HUES48 (cell line): ENCODE results near the gene MAP6D1.
A peak's percentile ranks its signal among the peaks of the same experiment; 100 is the strongest.

Experiments used
- H3K27ac ChIP-seq: one replicate; pipeline ENCODE4 v1.7.0; 2013; ENCODE audit warnings: low read depth, low read length, inconsistent platforms
- H3K27me3 ChIP-seq: 2 replicates; pipeline ENCODE4 v1.6.1; 2013; ENCODE audit warnings: mild to moderate bottlenecking, low read length; ENCODE audit not compliant: control insufficient read depth, insufficient read depth
- H3K36me3 ChIP-seq: 2 replicates; pipeline ENCODE4 v1.6.1; 2013; ENCODE audit warnings: low read length; ENCODE audit not compliant: control insufficient read depth, insufficient read depth
- H3K4me1 ChIP-seq: 2 replicates; pipeline ENCODE4 v1.6.1; 2013; ENCODE audit warnings: mild to moderate bottlenecking, low read length; ENCODE audit not compliant: control insufficient read depth, insufficient read depth
- H3K4me3 ChIP-seq: 2 replicates; pipeline ENCODE4 v1.5.1; 2013; ENCODE audit warnings: mild to moderate bottlenecking, low read depth, low read length
- H3K9ac ChIP-seq: 2 replicates; pipeline ENCODE4 v1.6.1; 2013; ENCODE audit warnings: mild to moderate bottlenecking, low read depth, low read length, moderate library complexity
- H3K9me3 ChIP-seq: 2 replicates; pipeline ENCODE4 v1.6.1; 2013; ENCODE audit warnings: low read length; ENCODE audit not compliant: control insufficient read depth, insufficient read depth

Gene MAP6D1

DNA sequence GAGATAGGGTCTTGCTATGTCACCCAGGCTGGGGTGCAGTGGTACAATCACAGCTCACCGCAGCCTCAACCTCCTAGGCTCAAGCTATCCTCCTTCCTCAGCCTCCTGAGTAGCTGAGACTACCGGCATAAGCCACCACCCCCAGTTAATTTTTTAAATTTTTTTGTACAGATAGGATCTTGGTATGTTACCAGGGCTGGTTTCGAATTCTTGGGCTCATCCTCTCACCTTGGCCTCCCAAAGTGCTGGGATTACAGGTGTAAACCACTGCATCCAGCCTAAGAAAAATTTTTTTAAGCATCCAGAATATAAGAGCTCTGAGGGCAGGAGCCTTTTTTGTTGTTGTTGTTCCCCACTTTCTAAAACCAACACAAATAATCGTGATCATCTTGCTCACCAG, 14.4 kb upstream of the MAP6D1 start:
- H3K27me3 ChIP-seq, result no peaks in the 10 kb centered on the region
- no peak overlapping the region for H3K9ac ChIP-seq
- H3K9me3 ChIP-seq, result no peaks in the 10 kb centered on the region
- no peaks in the 10 kb centered on the region for H3K4me1 ChIP-seq
- H3K36me3 ChIP-seq, result peaks cover 85% of the 10 kb centered on the region
- no peak overlapping the region for H3K27ac ChIP-seq
- no peak overlapping the region for H3K4me3 ChIP-seq

GRCh38 chr3:183837894-183838293, 12.5 kb upstream of the MAP6D1 start:
- Histone ChIP-seq H3K27me3 (no peaks in the 10 kb centered on the region), H3K36me3 (peaks cover 84% of the 10 kb centered on the region)

DNA sequence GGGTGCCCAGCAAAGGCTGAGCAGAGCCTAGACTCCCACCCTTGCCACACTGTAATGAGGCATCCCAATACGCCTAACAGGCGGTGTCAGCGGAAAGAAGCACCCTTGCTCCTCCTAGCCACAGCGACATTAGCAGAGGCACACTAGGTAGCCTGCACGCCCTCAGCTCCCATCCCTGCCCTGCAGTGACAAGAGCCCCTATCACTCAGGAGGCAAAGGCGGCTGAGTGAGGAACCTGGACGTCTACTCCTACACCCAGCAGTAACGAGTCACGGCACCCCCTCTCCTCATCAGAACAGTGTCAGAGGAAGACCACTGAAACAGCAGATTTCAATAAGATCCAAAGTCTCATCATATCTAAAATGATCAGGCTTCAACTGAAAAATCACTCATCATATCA, 12.0 kb upstream of the MAP6D1 start:
- Histone ChIP-seq H3K4me3 (no peak overlapping the region), H3K4me1 (no peaks in the 10 kb centered on the region), H3K36me3 (peaks cover 85% of the 10 kb centered on the region), H3K9me3 (no peaks in the 10 kb centered on the region), H3K27ac (no peak overlapping the region), H3K9ac (no peak overlapping the region), H3K27me3 (no peaks in the 10 kb centered on the region)

More at GRCh38 chr3:183837894-183838293, 12.5 kb upstream of the MAP6D1 start:
- H3K4me3 ChIP-seq, result no peak overlapping the region
- H3K9ac ChIP-seq, result no peak overlapping the region
- no peak overlapping the region for H3K27ac ChIP-seq
- H3K9me3 ChIP-seq, result no peaks in the 10 kb centered on the region
- no peaks in the 10 kb centered on the region for H3K4me1 ChIP-seq

DNA sequence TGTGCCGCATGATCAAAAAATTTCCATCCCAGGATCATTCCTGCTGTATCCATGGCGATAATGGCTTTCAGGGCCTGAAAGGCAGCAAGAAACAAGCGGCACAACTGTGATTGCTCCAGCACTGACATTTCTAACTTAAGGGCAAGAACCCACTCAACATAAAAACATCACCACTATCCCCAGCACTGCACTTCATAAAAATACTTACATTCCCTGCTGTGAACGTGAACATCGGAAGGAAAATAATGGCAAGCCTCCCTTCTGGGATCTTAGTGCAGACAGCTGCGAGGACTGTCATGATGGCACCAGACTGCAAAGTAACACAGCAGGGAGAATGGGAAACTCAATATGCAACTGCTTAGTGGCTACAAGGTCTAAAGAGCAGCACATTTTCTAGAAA, 8.1 kb upstream of the MAP6D1 start:
- Histone ChIP-seq H3K27ac (no peak overlapping the region), H3K9me3 (no peaks in the 10 kb centered on the region), H3K4me3 (no peak overlapping the region), H3K4me1 (no peaks in the 10 kb centered on the region), H3K36me3 (peaks cover 80% of the 10 kb centered on the region), H3K27me3 (no peaks in the 10 kb centered on the region), H3K9ac (no peak overlapping the region)

GRCh38 chr3:183830187-183830586, 4.8 kb upstream of the MAP6D1 start:
- Histone ChIP-seq H3K9ac (no peak overlapping the region), H3K27ac (no peak overlapping the region), H3K9me3 (no peaks in the 10 kb centered on the region), H3K4me3 (no peak overlapping the region), H3K4me1 (no peaks in the 10 kb centered on the region), H3K36me3 (peaks cover 63% of the 10 kb centered on the region), H3K27me3 (no peaks in the 10 kb centered on the region)

DNA sequence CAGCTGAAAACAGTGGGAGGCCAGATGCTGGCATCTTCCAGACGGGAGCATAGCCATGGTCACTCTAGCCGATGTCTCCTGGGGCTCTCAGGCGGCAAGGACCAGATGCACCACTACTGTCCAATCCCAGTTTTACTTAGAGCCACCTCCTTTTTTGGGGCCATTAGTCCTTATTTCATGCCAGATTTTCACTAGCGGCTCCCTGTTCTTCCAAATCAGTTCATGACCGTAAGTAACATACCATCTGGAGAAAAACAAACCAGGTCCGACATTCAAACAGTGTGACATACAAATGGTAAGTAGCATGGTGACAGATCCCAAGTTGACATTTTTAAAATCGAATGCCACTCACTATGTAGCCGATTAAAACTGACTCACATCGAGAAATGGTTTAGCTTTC, 4.1 kb upstream of the MAP6D1 start:
- Histone ChIP-seq H3K9me3 (no peaks in the 10 kb centered on the region), H3K4me3 (no peak overlapping the region), H3K27me3 (no peaks in the 10 kb centered on the region), H3K9ac (no peak overlapping the region), H3K36me3 (peaks cover 57% of the 10 kb centered on the region), H3K27ac (no peak overlapping the region), H3K4me1 (peaks cover 1% of the 10 kb centered on the region; the same call in 1 of the 2 replicates)

DNA sequence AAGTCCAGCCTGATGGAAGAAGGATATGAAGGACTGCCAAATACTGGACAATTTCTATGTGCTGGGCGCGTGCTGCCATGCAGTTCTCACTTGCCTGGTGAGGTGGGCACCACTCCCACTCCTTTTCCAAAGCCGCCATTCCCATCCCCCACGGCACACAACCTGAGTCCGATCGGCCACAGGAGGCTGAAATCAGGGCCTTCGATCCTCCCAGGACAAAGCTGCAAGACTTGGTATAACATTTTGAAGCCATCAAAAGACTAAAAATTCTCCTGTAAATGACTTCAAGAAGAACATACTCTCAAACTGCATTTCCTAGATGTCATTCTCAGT, 3.1 kb upstream of the MAP6D1 start:
- H3K4me1 ChIP-seq, result peaks cover 5% of the 10 kb centered on the region; the same call in 1 of the 2 replicates
- peaks cover 48% of the 10 kb centered on the region for H3K36me3 ChIP-seq
- no peak overlapping the region for H3K27ac ChIP-seq
- H3K9ac ChIP-seq, result no peak overlapping the region
- peaks cover 10% of the 10 kb centered on the region; the same call in 1 of the 2 replicates for H3K27me3 ChIP-seq
- no peaks in the 10 kb centered on the region for H3K9me3 ChIP-seq
- no peak overlapping the region for H3K4me3 ChIP-seq

GRCh38 chr3:183827809-183828537, 2.6 kb upstream of the MAP6D1 start:
- Histone ChIP-seq H3K4me1 (peaks cover 5% of the 10 kb centered on the region; the same call in 1 of the 2 replicates), H3K4me3 (no peak overlapping the region), H3K36me3 (peaks cover 43% of the 10 kb centered on the region), H3K9me3 (no peaks in the 10 kb centered on the region), H3K9ac (no peak overlapping the region), H3K27ac (no peak overlapping the region), H3K27me3 (peaks cover 10% of the 10 kb centered on the region; the same call in 1 of the 2 replicates)

DNA sequence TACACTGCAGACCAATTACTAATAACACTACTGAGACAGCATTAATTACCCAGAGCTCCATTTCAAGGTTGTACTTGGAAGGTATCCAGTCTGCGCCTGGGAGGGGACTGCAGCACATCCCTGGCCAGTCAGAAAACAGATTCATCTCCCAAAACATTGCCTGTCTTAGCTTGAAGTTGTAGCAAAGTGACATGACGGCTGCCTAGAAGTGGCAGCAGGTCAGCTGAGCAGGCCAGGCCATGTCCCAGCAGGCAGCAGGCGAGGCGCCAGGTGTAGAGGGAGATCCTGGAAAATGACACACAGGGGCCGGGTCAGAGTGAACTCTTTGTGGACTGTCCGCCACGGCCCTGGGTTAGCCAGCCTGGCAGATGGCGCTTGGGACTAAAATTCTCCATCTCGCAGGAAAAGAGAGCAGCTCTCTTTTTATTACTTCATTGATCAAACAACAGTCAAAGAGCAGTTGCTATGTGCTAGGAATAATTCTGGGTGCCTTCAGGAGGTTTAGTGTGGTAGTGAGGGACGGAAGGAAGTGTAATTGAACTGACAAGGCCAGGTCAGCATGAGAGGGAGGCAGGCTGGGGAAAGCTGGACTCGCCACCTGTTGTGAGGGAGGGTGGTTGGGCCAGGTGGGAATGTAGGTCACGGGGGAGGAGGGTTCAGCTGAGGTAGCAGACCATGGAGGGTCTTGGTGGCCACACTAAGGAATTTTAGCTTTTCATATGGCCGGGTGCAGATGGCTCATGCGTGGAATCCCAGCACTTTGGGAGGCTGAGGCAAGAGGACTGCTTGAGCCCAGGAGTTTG, 1.3 kb upstream of the MAP6D1 start:
- H3K4me3 ChIP-seq, result no peak overlapping the region
- H3K36me3 ChIP-seq, result peaks cover 33% of the 10 kb centered on the region
- H3K9me3 ChIP-seq, result no peaks in the 10 kb centered on the region
- H3K9ac ChIP-seq, result no peak overlapping the region
- H3K27me3 ChIP-seq, result peaks cover 10% of the 10 kb centered on the region; the same call in 1 of the 2 replicates
- H3K27ac ChIP-seq, result peak overlapping the region; percentile 79
- peaks cover 5% of the 10 kb centered on the region; the same call in 1 of the 2 replicates for H3K4me1 ChIP-seq

GRCh38 chr3:183824761-183825455, 469 bp downstream of the MAP6D1 start:
- Histone ChIP-seq H3K36me3 (peaks cover 18% of the 10 kb centered on the region), H3K4me3 (peak overlapping the region; percentile 74), H3K4me1 (peaks cover 5% of the 10 kb centered on the region; the same call in 1 of the 2 replicates), H3K27ac (peak overlapping the region; percentile 20), H3K9me3 (no peaks in the 10 kb centered on the region), H3K27me3 (peaks cover 10% of the 10 kb centered on the region; the same call in 1 of the 2 replicates), H3K9ac (peak overlapping the region; percentile 41)
